GM23248 (cell line): ENCODE results near the gene AHCY.

ENCODE experiments used
- EZH2 ChIP-seq: fragments of 200-600 bp; sonication (generic); IDR thresholded peaks from 2 replicates; pipeline ENCODE4 v1.6.1; 2018; ENCODE audit warnings: antibody characterized with exemption, mild to moderate bottlenecking; ENCODE audit not compliant: insufficient read depth, poor library complexity, severe bottlenecking
- EZH2phosphoT487 ChIP-seq: fragments of 200-600 bp; sonication (generic); IDR thresholded peaks from 2 replicates; pipeline ENCODE4 v1.6.1; 2018; ENCODE audit warnings: antibody characterized with exemption, moderate library complexity, mild to moderate bottlenecking, low read depth; ENCODE audit not compliant: insufficient read depth

GRCh38 chr20:34320861-34321260 lies 17.7 kb upstream of the AHCY start:
- no peak for TF ChIP-seq EZH2
- no peak for TF ChIP-seq EZH2phosphoT487
